HCT116 (cell line): Measurements from ENCODE around the gene CHST8. TPM values are rescaled to one million over a fixed set of nuclear protein-coding genes. Genes with fewer than 3 reads are reported as not detected.
"Not testable (repeated sequence)": the region's sequence is repeated elsewhere in the genome, so short reads cannot be mapped to it uniquely, and the experiment has no call there.

ENCODE experiments used
- ATAC-seq: fragments of 200-7000 bp; cut with Tn5 transposase; 2 replicates; pipeline ENCODE4 v1.9.1; 2020; ENCODE audit warnings: mild to moderate bottlenecking, moderate library complexity
- BruUV-seq: library from RNA; stranded (reverse); fragments of 400-500 nt; replicated peaks from 2 replicates; lab custom pipeline; 2021; lab: Mats Ljungman, UMichigan
- CTCF ChIA-PET: fragments of 300-600 bp; sonication (Branson Sonifier 250); formaldehyde crosslinking; loops from one replicate; lab custom pipeline; 2021; ENCODE audit warnings: antibody characterized with exemption; lab: Charles Lee
- POLR2A ChIA-PET: fragments of 300-600, 350-600 bp; sonication (Branson Sonifier 250); formaldehyde crosslinking; loops from one replicate; lab custom pipeline; 2021; ENCODE audit warnings: antibody characterized with exemption; lab: Charles Lee
- RAD21 ChIA-PET, 2 experiments: fragments of 300-600 bp; sonication (Branson Sonifier 250); formaldehyde crosslinking; loops; one replicate each; lab custom pipeline; 2023; ENCODE audit warnings: low total read pairs in 2 of 2; ENCODE audit not compliant: uncharacterized antibody in 2 of 2, unreplicated experiment in 2 of 2, low non-redundant PET in 1 of 2; lab: Charles Lee
- DNase-seq: peaks from one replicate; pipeline ENCODE4 v3.0.0-alpha.2; 2010; ENCODE audit warnings: low read depth, low spot score
- H2AFZ ChIP-seq: fragments of 200-600 bp; shearing (Covaris generic), sonication (generic); 2 replicates; pipeline ENCODE4 v1.6.1; 2017; ENCODE audit warnings: low read depth, mixed run types, mixed read lengths, antibody characterized with exemption, low read length; ENCODE audit not compliant: poor library complexity, severe bottlenecking
- H3K27ac ChIP-seq: 2 replicates; pipeline ENCODE4 v1.5.1; 2012; ENCODE audit warnings: low read depth, low read length
- H3K27me3 ChIP-seq: fragments of 200-600 bp; sonication (generic); 2 replicates; pipeline ENCODE4 v1.6.1; 2016; ENCODE audit warnings: mixed run types, low read length, mixed read lengths; ENCODE audit not compliant: insufficient read depth
- H3K36me3 ChIP-seq, 2 experiments: fragments of 200-500 bp in 1 of 2; fragments of 200-600 bp in 1 of 2; sonication (Bioruptor generic) in 1 of 2; sonication (generic) in 1 of 2; 2 replicates each; pipeline versions ENCODE4 v1.5.1 to v1.6.1; 2014 to 2016; ENCODE audit warnings: low read length in 2 of 2, inconsistent platforms in 1 of 2, mixed read lengths in 1 of 2, mixed run types in 1 of 2; ENCODE audit not compliant: insufficient read depth in 2 of 2, control insufficient read depth in 1 of 2
- H3K4me1 ChIP-seq, 2 experiments: fragments of 200-600 bp in 1 of 2; sonication (generic) in 1 of 2; 2 replicates each; pipeline versions ENCODE4 v1.5.1 to v1.6.1; 2012 to 2017; ENCODE audit warnings: low read length in 2 of 2, inconsistent platforms in 1 of 2, mild to moderate bottlenecking in 1 of 2, mixed read lengths in 1 of 2, mixed run types in 1 of 2, moderate library complexity in 1 of 2; ENCODE audit not compliant: insufficient read depth in 2 of 2, control insufficient read depth in 1 of 2
- H3K4me2 ChIP-seq: fragments of 200-600 bp; sonication (generic); 2 replicates; pipeline ENCODE4 v1.6.1; 2017; ENCODE audit warnings: mixed run types, low read length, mixed read lengths
- H3K4me3 ChIP-seq, 2 experiments: fragments of 200-600 bp in 1 of 2; sonication (generic) in 1 of 2; replicated peaks in 1 of 2; 2 replicates each; pipeline ENCODE4 v1.5.1; 2011 to 2016; ENCODE audit warnings: low read length in 2 of 2, control low read depth in 1 of 2, low read depth in 1 of 2, mild to moderate bottlenecking in 1 of 2, mixed read lengths in 1 of 2, mixed run types in 1 of 2
- H3K79me2 ChIP-seq: fragments of 200-600 bp; sonication (generic); 2 replicates; pipeline ENCODE4 v1.6.1; 2017; ENCODE audit warnings: mild to moderate bottlenecking, mixed run types, low read length, moderate library complexity, mixed read lengths; ENCODE audit not compliant: insufficient read depth
- H3K9ac ChIP-seq: fragments of 200-600 bp; sonication (generic); 2 replicates; pipeline ENCODE4 v1.6.1; 2016; ENCODE audit warnings: low read length, mixed read lengths
- H3K9me2 ChIP-seq: fragments of 200-600 bp; sonication (generic), shearing (Covaris generic); 2 replicates; pipeline ENCODE4 v1.6.1; 2017; ENCODE audit warnings: mixed run types, mild to moderate bottlenecking, moderate library complexity; ENCODE audit not compliant: insufficient read depth
- H3K9me3 ChIP-seq, 2 experiments: fragments of 200-500 bp in 1 of 2; fragments of 200-600 bp in 1 of 2; sonication (Bioruptor generic) in 1 of 2; sonication (generic) in 1 of 2; 2 replicates each; pipeline ENCODE4 v1.6.1; 2014 to 2017; ENCODE audit warnings: low read length in 2 of 2, mixed read lengths in 2 of 2, inconsistent platforms in 1 of 2, low read depth in 1 of 2, mild to moderate bottlenecking in 1 of 2, mixed run types in 1 of 2, moderate library complexity in 1 of 2; ENCODE audit not compliant: control insufficient read depth in 1 of 2, insufficient read depth in 1 of 2
- H4K20me1 ChIP-seq: fragments of 200-600 bp; sonication (generic), shearing (Covaris generic); 2 replicates; pipeline ENCODE4 v1.6.1; 2017; ENCODE audit warnings: mixed run types, mild to moderate bottlenecking, moderate library complexity; ENCODE audit not compliant: insufficient read depth
- POLR2AphosphoS5 ChIP-seq: IDR thresholded peaks from 2 replicates; pipeline ENCODE4 v1.6.1; 2011; ENCODE audit warnings: mild to moderate bottlenecking, low read depth, low read length, moderate library complexity
- SRF ChIP-seq: IDR thresholded peaks from 2 replicates; pipeline ENCODE4 v1.6.1; 2012; ENCODE audit warnings: low read depth
- intact Hi-C: fragments of 100-400 bp; cut with micrococcal nuclease; formaldehyde crosslinking; loops from 2 replicates; pipeline ENCODE4 v1.10.0; 2022
- total RNA-seq: library from RNA; stranded (reverse); gene quantifications from one replicate; pipeline ENCODE4 v1.2.1, GENCODE V29; 2021; ENCODE audit not compliant: unreplicated experiment
- TF ChIP-seq, protein P1 (sequence below): IDR thresholded peaks from 2 replicates; pipeline ENCODE4 v1.6.1; 2012; ENCODE audit warnings: low read depth

Gene CHST8
- total RNA-seq, 1 experiment from 2014 or later: not detected

DNA sequence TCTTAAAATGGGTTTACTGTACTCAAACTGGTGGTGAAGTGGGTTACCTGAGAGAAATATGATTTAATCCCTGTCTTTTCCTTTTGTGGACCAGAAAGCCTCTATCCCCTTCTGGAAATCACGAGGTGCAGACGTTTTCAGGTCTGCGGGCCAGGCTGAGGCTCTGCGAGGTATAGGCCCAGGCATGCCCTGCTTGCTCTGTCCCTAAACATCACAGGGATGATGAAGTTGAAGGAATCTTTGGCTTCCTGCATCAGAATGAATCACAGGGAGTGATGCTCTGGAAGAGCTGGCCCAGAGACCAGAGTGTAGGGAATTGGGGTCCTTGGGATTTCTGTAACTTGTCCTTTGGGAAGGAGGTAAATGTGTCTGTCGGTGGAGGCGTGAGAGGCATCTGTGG is 18.4 kb upstream of the CHST8 start:
- DNase-seq: no peak
- no peak for ATAC-seq
- ChIA-PET RAD21 (no interaction called here), POLR2A (no interaction called here), CTCF (no interaction called here)
- Histone ChIP-seq H3K9me2 (no peaks in the 10 kb centered on the region), H3K27me3 (no peaks in the 10 kb centered on the region; the same call in 1 of the 2 replicates), H3K9me3 (peaks cover 5 to 14% of the 10 kb centered on the region in 2 experiments; a peak in 2 of 4 replicates), H3K9ac (no peak overlapping the region), H3K27ac (no peak overlapping the region), H3K36me3 (no peaks in the 10 kb centered on the region), H3K4me2 (no peak overlapping the region), H4K20me1 (no peaks in the 10 kb centered on the region), H3K4me1 (no peaks in the 10 kb centered on the region), H2AFZ (no peak overlapping the region), H3K79me2 (no peaks in the 10 kb centered on the region), H3K4me3 (no peak overlapping the region)
- intact Hi-C loops: no loop called here
- no TSS peak for BruUV-seq
- TF ChIP-seq SRF: no peak

DNA sequence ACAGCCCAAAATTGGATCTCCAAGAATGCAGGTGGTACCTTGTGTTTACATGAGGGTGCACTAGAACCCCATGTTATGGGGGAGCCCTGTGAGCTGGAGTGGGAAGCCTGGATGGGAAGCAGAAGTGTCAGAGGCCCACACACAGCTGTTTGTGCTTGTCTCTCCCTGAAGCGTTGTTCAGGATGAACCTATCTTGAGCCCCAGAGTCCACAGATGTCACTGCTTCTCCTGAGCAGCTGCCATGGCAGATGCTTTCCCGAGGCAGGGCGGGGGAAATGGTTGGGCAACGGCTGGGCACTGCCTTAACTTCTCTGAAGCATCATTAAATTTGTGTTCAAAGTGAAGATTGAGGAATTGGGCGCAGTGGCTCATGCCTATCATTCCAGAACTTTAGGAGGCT is 17.1 kb upstream of the CHST8 start:
- DNase-seq (no peak), ATAC-seq (no peak)
- H3K36me3 ChIP-seq: no peaks in the 10 kb centered on the region
- no peaks in the 10 kb centered on the region for H4K20me1 ChIP-seq
- H3K9me3 ChIP-seq: peaks cover 5 to 18% of the 10 kb centered on the region in 2 experiments; a peak in 2 of 4 replicates
- intact Hi-C loops: no loop called here
- CTCF ChIA-PET: no interaction called here
- POLR2A ChIA-PET: no interaction called here
- no peak overlapping the region for H3K4me3 ChIP-seq
- H3K27ac ChIP-seq: no peak overlapping the region
- no peak overlapping the region for H2AFZ ChIP-seq
- H3K79me2 ChIP-seq: no peaks in the 10 kb centered on the region
- RAD21 ChIA-PET: no interaction called here
- no peak overlapping the region for H3K9ac ChIP-seq
- no TSS peak for BruUV-seq
- no peaks in the 10 kb centered on the region; the same call in 1 of the 2 replicates for H3K27me3 ChIP-seq
- no peak overlapping the region for H3K4me2 ChIP-seq
- TF ChIP-seq, protein P1, sequence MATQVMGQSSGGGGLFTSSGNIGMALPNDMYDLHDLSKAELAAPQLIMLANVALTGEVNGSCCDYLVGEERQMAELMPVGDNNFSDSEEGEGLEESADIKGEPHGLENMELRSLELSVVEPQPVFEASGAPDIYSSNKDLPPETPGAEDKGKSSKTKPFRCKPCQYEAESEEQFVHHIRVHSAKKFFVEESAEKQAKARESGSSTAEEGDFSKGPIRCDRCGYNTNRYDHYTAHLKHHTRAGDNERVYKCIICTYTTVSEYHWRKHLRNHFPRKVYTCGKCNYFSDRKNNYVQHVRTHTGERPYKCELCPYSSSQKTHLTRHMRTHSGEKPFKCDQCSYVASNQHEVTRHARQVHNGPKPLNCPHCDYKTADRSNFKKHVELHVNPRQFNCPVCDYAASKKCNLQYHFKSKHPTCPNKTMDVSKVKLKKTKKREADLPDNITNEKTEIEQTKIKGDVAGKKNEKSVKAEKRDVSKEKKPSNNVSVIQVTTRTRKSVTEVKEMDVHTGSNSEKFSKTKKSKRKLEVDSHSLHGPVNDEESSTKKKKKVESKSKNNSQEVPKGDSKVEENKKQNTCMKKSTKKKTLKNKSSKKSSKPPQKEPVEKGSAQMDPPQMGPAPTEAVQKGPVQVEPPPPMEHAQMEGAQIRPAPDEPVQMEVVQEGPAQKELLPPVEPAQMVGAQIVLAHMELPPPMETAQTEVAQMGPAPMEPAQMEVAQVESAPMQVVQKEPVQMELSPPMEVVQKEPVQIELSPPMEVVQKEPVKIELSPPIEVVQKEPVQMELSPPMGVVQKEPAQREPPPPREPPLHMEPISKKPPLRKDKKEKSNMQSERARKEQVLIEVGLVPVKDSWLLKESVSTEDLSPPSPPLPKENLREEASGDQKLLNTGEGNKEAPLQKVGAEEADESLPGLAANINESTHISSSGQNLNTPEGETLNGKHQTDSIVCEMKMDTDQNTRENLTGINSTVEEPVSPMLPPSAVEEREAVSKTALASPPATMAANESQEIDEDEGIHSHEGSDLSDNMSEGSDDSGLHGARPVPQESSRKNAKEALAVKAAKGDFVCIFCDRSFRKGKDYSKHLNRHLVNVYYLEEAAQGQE: no peak
- no peak for TF ChIP-seq SRF
- TF ChIP-seq POLR2AphosphoS5: no peak
- H3K9me2 ChIP-seq: no peaks in the 10 kb centered on the region
- no peaks in the 10 kb centered on the region for H3K4me1 ChIP-seq

DNA sequence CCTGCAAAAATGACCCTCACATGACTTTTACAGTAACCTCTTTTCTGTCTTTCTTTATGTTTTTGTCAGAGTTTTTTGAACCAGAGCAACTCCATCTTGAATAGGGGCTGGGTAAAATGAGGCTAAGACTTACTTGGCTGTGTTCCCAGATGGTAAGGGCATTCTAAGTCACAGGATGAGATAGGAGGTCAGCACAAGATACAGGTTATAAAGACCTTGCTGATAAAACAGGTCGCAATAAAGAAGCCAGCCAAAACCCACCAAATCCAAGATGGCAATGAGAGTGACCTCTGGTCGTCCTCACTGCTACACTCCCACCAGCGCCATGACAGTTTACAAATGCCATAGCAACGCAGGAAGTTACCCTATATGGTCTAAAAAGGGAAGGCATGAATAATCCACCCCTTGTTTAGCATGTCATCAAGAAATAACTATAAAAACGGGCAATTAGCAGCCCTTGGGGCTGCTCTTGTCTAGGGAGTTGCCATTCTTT is 15.9 kb upstream of the CHST8 start:
- H3K4me2 ChIP-seq, H4K20me1 ChIP-seq, RAD21 ChIA-PET, CTCF ChIA-PET, DNase-seq, H3K27me3 ChIP-seq, H3K79me2 ChIP-seq, ATAC-seq, H3K4me1 ChIP-seq, H3K4me3 ChIP-seq, H3K36me3 ChIP-seq, POLR2A ChIA-PET, H3K9ac ChIP-seq, BruUV-seq, H3K27ac ChIP-seq, intact Hi-C loops, H3K9me2 ChIP-seq, H2AFZ ChIP-seq: not testable (repeated sequence)
- H3K9me3 ChIP-seq: peaks cover 5 to 16% of the 10 kb centered on the region in 2 experiments; a peak in 2 of 4 replicates
